Peyer's patch (tissue), 4 donors: Measurements from ENCODE around the gene RSRC2. TPM values are rescaled to one million over a fixed set of nuclear protein-coding genes. Genes with fewer than 3 reads are reported as not detected.
"Not testable (repeated sequence)": the region's sequence is repeated elsewhere in the genome, so short reads cannot be mapped to it uniquely, and the experiment has no call there.

ENCODE experiments used
- DNase-seq, 3 donors: peaks; one replicate each; pipeline ENCODE4 v3.0.0-alpha.2; 2017 to 2019
- H3K27ac ChIP-seq, 4 donors: fragments of 200-600 bp; sonication (generic); one replicate each; pipeline ENCODE4 v1.5.1; 2016 to 2019
- H3K27me3 ChIP-seq, 2 donors: fragments of 200-600 bp; sonication (generic); one replicate each; pipeline ENCODE4 v1.5.1; 2019
- H3K36me3 ChIP-seq, 3 donors: fragments of 200-600 bp; sonication (generic); one replicate each; pipeline ENCODE4 v1.5.1; 2016 to 2019
- H3K4me1 ChIP-seq, 4 donors: fragments of 200-600 bp; sonication (generic); one replicate each; pipeline ENCODE4 v1.5.1; 2016 to 2019
- H3K4me3 ChIP-seq, 4 donors: fragments of 200-600 bp; sonication (generic); 1 replicate in 3 of 4; 2 replicates in 1 of 4; pipeline ENCODE4 v1.5.1; 2016 to 2019; ENCODE audit warnings: mild to moderate bottlenecking in 1 of 4
- H3K9me3 ChIP-seq, 4 donors: fragments of 200-600 bp; sonication (generic); one replicate each; pipeline ENCODE4 v1.5.1; 2016 to 2019; ENCODE audit warnings: mild to moderate bottlenecking in 1 of 4
- POLR2A ChIP-seq, 2 donors: fragments of 450-650 bp; IDR thresholded peaks; one replicate each; pipeline ENCODE4 v1.5.1; 2017; ENCODE audit warnings: antibody characterized with exemption in 2 of 2, mild to moderate bottlenecking in 2 of 2, moderate library complexity in 2 of 2
- total RNA-seq, 4 donors: library from RNA; depleted of rRNA; stranded (reverse); fragments of >200 nt; gene quantifications; one replicate each; pipeline ENCODE4 v1.1.0, GENCODE V29; 2016
- TF ChIP-seq, protein P1 (sequence below), 6 experiments: fragments of 450-650 bp in 4 of 6; fragments of 200-600 bp in 2 of 6; sonication (generic) in 1 of 6; IDR thresholded peaks; one replicate each; pipeline ENCODE4 v1.5.1; 2017 to 2019; ENCODE audit warnings: antibody characterized with exemption in 6 of 6, mild to moderate bottlenecking in 3 of 6, moderate library complexity in 1 of 6

Gene RSRC2
- total RNA-seq, 4 donors from 2014 or later: 78.5 to 455 (median 112) TPM

DNA sequence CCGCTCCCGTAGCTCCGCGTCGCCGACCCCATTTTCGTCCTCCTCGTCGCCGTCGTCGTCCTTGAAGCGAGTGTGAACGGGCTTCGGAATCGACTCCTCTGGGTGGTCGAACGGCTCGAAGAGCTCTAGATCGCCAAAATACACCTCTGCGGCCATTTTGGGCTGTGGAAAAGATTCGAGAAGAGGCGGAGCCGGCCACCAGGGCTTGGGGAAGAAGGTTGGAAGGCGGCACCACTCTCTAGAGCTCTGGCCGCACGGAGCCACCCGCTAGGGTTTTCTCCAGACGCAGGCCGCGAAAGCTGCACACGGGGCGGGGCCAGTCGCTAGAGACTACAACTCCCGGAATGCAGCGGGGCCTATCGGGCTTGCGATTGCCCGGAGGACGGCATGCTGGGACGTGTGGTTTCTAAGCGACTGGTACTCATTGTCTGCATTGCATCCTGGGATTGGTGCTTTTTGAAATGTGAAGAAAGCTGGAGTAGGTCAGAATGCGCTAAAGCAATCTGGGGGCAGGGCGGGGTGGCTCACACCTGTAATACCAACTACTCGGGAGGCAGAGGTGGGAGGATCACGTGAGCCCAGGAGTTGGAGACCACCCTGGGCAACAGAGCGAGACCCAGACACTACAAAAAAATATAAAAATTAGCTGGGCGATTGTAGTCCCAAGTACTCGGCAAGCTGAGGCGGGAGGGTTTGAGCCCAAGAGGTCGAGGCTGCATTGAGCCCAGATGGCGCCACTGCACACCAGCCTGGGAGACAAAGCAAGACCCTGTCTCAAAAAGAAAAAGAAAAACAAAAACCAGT lies 25.8 kb downstream of the RSRC2 start, which contains the start of gene ZCCHC8:
ZCCHC8 (minus strand) TSS at position 248 of the 804 bp plus-strand sequence; CDS start at position 156, 92 bp downstream.
- Histone ChIP-seq H3K9me3 (no peaks in the 10 kb centered on the region), H3K36me3 (peaks cover 0 to 44% (median 0%) of the 10 kb centered on the region in 3 donors), H3K27ac (peak within 1 kb of the TSS; percentile 95 to 99 (median 99)), H3K27me3 (no peaks in the 10 kb centered on the region), H3K4me1 (peaks cover 0 to 23% (median 4%) of the 10 kb centered on the region in 4 donors), H3K4me3 (peak within 1 kb of the TSS; percentile 81 to 94 (median 86))
- TF ChIP-seq POLR2A (IDR thresholded peaks at IDR 0.05): peak; percentile 97 to 98
- TF ChIP-seq, protein P1, sequence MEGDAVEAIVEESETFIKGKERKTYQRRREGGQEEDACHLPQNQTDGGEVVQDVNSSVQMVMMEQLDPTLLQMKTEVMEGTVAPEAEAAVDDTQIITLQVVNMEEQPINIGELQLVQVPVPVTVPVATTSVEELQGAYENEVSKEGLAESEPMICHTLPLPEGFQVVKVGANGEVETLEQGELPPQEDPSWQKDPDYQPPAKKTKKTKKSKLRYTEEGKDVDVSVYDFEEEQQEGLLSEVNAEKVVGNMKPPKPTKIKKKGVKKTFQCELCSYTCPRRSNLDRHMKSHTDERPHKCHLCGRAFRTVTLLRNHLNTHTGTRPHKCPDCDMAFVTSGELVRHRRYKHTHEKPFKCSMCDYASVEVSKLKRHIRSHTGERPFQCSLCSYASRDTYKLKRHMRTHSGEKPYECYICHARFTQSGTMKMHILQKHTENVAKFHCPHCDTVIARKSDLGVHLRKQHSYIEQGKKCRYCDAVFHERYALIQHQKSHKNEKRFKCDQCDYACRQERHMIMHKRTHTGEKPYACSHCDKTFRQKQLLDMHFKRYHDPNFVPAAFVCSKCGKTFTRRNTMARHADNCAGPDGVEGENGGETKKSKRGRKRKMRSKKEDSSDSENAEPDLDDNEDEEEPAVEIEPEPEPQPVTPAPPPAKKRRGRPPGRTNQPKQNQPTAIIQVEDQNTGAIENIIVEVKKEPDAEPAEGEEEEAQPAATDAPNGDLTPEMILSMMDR (IDR thresholded peaks at IDR 0.05): peak in 5 of 6 experiments; percentile 2 to 49 (median 37)
- DNase-seq: peak; percentile 97 to 99 (median 98)

DNA sequence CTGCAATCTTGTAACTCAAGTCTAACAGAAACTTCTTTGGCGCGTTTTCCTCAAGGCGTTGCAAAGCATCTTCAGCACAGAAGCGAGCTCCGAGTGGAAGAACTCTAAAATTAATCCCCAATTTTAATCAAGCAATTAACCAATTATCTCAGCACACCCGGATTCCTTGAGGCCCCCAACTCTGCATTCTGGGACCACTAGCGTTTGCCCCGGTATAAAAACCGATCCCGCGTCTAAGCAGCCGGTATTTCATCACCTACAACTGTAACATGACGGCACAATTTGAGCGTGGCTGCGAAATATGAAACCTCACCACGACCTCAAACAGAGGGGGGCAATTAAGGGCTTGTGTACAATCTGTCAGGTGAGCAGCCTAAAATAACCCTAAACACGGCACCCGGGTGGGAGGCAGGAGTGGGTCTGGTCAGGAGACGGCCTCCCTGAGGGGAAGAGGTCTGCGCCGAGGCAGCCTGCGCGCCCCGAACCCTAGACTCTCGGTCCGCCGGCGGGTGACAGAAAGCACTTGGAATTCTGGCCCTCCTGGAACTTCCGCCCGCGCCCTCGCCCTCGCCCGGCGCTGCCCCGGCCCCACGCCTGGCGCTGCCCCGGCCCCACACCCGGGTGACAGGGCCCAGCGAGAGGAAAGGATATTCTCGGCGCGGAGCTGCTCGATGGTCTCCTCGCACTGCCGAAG lies 26.6 kb downstream of the RSRC2 start:
- peak overlapping the region; percentile 81 to 94 (median 86) for H3K4me3 ChIP-seq
- TF ChIP-seq POLR2A (IDR thresholded peaks at IDR 0.05): no peak
- TF ChIP-seq, protein P1 (IDR thresholded peaks at IDR 0.05): no peak
- peak overlapping the region; percentile 95 to 99 (median 99) for H3K27ac ChIP-seq
- no peaks in the 10 kb centered on the region for H3K27me3 ChIP-seq
- H3K9me3 ChIP-seq: no peaks in the 10 kb centered on the region
- H3K36me3 ChIP-seq: peaks cover 0 to 38% (median 0%) of the 10 kb centered on the region in 3 donors
- peaks cover 0 to 23% (median 4%) of the 10 kb centered on the region in 4 donors for H3K4me1 ChIP-seq
- peak; percentile 40 to 81 (median 72) for DNase-seq

DNA sequence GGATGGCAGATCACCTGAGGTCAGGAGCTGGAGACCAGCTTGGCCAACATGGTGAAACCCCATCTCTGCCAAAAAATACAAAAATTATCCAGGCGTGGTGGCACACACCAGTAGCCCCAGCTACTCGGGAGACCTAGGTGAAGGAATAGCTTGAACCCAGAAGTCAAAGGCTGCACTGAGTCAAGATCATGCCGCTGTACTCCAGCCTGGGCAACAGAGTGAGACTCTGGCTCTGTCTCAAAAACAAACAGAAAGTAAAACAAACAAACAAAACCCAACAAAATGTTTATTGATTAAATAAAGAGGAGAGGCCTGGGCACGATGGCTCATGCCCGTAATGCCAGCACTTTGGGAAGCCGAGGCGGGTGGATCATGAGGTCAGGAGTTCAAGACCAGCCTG lies 31.5 kb downstream of the RSRC2 start:
- no peak for DNase-seq
- H3K27ac ChIP-seq: no peak overlapping the region
- no peaks in the 10 kb centered on the region for H3K9me3 ChIP-seq
- H3K4me1 ChIP-seq: peaks cover 0 to 18% (median 2%) of the 10 kb centered on the region in 4 donors
- no peak overlapping the region for H3K4me3 ChIP-seq
- TF ChIP-seq POLR2A (IDR thresholded peaks at IDR 0.05): no peak
- TF ChIP-seq, protein P1 (IDR thresholded peaks at IDR 0.05): no peak
- no peaks in the 10 kb centered on the region for H3K27me3 ChIP-seq
- H3K36me3 ChIP-seq: peaks cover 0 to 46% (median 2%) of the 10 kb centered on the region in 3 donors

DNA sequence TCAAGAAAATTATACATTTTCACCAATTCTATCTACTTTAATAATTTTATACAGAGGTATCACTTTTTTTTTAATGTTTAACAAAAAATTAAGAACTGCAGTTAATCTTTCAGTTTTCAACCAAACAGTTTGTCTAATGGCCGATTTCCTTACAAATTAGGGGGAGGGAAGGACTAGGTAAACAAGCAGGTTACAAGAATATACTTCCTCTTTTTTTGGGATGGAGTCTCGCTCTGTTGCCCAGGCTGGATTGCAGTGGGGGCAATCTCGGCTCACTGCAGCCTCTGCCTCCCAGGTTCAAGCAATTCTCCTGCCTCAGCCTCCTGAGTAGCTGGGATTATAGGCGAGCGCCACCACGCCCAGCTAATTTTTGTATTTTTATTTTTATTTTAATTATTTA lies 33.5 kb downstream of the RSRC2 start:
- not testable (repeated sequence) for DNase-seq, H3K27ac ChIP-seq, H3K4me1 ChIP-seq, H3K4me3 ChIP-seq, H3K27me3 ChIP-seq, H3K9me3 ChIP-seq
- H3K36me3 ChIP-seq: peaks cover 0 to 63% (median 3%) of the 10 kb centered on the region in 3 donors

DNA sequence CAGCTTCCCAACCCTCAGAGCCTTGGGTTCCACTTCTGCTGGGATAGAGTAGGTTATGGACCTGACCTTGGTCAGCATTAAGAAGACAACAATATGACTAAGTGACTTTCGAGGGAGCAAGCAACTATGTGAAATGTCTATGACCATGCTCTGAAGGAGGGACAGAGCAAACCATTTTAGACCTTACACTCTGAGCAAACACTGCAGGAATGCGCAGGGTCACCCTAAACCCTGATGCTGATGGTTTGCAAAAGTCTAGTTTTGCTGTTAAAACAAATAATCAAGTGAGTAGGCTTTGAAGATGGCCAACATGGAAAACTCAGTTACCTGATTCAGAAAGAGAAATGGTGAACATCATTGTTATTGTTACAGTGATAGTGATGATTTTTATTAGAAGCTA lies 34.7 kb downstream of the RSRC2 start:
- no peak for DNase-seq
- Histone ChIP-seq H3K4me3 (no peak overlapping the region), H3K9me3 (no peaks in the 10 kb centered on the region), H3K27me3 (no peaks in the 10 kb centered on the region), H3K4me1 (no peaks in the 10 kb centered on the region), H3K36me3 (peaks cover 0 to 73% (median 3%) of the 10 kb centered on the region in 3 donors), H3K27ac (no peak overlapping the region)
- TF ChIP-seq, protein P1 (IDR thresholded peaks at IDR 0.05): no peak
- no peak for TF ChIP-seq POLR2A (IDR thresholded peaks at IDR 0.05)

DNA sequence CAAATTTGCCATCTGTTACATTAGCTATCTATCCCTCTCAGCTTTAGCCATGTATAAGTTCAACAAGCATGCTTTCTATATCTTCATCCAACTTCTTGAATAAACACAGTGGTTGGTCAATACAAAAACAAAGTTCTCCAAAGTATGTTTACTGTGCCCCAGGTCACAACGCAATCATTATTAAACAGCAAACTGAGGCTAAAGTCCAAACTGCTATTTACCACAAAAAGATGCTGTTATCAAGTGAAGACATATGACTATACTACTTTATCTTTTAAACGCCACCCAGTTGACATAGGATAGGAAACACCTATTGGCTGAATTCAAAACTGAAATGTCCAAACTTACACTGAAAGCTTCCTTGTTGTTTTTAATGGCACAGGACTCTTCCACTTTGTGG lies 37.7 kb downstream of the RSRC2 start:
- no peaks in the 10 kb centered on the region for H3K9me3 ChIP-seq
- no peaks in the 10 kb centered on the region for H3K4me1 ChIP-seq
- H3K4me3 ChIP-seq: no peak overlapping the region
- no peak for DNase-seq
- H3K36me3 ChIP-seq: peaks cover 0 to 83% (median 3%) of the 10 kb centered on the region in 3 donors
- H3K27ac ChIP-seq: no peak overlapping the region
- H3K27me3 ChIP-seq: no peaks in the 10 kb centered on the region
- TF ChIP-seq POLR2A (IDR thresholded peaks at IDR 0.05): no peak
- TF ChIP-seq, protein P1 (IDR thresholded peaks at IDR 0.05): no peak

DNA sequence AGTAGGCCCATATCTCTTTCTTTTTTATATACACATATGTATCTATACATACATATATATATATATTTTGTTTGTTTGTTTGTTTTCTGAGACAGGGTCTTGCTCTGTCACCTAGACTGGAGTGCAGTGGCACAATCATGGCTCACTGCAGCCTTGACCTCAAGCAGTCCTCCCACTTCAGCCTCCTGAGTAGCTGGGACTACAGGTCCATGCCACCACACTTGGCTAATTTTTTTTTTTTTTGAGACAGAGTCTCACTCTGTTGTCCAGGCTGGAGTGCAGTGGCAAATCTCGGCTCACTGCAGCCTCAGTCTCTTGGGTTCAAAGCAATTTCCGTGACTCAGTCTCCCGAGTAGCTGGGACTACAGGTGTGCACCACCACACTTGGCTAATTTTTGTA lies 38.9 kb downstream of the RSRC2 start:
- not testable (repeated sequence) for H3K4me1 ChIP-seq, H3K9me3 ChIP-seq, H3K27ac ChIP-seq, H3K4me3 ChIP-seq, DNase-seq, H3K27me3 ChIP-seq
- peaks cover 0 to 91% (median 3%) of the 10 kb centered on the region in 3 donors for H3K36me3 ChIP-seq
